Stimulated activated CD4-positive, alpha-beta T cell treated with anti-CD3 and anti-CD28 coated beads, Interleukin-4, amount 100 ng/mL, for 4 hours (primary cell): ENCODE data around the gene MMS19.

Source experiments
- DNase-seq, 2 experiments: peaks; one replicate each; pipeline ENCODE4 v3.0.0-alpha.2; 2020

Gene MMS19

DNA sequence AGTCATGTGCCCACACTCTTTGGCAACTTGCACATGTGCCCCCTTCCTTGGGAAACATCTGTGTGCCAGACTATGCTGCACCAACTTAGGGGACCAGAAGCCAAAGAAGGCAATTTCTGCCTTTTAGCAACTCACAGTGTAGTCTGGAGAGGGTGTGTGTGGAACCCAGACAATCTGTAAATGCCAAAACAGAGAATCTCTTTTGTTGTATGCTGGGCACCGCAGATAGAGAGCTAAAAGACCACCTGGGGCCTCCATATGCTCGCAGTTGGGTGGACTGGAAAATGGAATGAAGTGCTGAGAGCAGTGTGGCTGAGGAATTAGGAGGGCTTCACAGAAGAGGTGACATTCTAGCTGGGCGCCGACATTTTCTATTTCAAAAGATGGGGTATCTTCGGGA, 26.9 kb upstream of the MMS19 start:
- no peak for DNase-seq

DNA sequence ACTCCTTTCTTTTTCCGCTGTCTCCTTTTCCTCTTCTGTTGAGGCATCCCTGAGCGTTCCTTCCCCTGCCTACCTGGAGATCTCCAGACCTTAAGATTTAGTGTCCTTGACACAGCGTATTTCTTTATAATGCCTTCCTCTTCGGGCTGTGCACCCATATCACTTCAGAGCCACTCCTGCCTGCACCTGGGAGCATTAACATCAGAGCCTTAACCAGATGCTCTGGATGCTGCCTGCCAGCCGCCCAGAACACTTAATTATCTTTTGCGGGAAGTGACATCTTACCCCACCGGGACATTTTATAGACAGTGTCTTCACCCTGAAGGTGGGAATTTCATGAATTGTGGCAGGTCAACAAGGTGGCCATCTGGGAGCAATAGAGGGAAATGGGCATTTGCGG, 24.7 kb upstream of the MMS19 start:
- DNase-seq = no peak

DNA sequence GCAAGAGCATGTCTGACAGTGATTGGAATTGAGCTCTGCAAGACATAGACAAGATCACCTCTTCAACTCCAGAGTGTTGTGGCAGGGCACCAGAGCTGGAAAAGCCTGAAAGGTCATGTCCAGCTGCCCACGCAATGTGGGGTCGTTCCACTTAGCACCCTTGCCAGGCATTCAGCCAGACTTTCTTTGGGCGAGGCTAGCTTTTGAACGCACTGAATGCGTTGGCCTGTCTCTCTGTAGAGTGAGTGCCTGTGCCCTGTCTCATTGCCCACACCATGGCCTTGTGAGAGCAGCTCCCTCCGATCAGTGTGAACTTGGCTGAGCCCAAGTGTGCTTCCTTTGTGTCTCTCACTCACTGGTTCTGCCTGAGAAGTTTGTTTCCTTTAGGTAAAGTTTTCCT, 23.8 kb upstream of the MMS19 start:
- no peak for DNase-seq

DNA sequence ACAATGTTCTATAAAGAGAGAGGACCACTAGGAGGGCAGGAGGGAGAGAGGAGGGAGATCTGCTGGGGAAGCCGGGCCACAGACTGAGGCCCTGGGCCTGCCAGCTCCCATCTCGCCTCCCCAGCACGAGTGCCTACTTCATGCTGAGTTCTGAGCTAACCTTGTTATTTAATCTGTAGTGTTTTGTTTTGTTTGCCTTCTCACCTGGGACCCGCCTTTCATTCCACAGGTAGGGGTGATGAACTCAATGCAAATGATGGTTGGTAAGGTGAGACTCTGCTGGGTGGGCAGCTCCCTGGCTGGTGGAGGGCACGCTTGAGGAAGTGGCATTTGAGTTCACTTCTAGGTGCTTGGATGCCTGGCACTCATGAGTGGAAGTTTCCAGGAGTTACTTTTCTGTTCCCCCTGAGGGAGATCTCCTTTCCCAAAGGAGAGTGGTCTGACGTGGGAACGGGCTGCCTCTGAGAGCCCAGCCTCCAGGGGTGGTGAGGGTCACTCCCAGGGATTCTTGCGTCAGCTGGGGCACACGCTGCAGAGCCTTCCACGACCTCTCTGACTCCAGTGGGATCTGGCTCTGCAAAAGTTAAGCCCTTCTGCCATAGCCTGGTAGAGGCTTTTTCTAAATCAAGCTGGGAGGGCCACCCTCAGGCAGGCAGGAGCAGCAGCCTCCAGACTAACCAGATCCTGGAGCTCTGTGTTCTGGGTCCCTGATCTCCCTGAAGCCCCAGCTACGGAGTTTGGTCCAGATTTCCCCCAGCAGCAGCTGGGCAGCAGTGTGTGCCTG, 22.9 kb upstream of the MMS19 start:
- DNase-seq = no peak

DNA sequence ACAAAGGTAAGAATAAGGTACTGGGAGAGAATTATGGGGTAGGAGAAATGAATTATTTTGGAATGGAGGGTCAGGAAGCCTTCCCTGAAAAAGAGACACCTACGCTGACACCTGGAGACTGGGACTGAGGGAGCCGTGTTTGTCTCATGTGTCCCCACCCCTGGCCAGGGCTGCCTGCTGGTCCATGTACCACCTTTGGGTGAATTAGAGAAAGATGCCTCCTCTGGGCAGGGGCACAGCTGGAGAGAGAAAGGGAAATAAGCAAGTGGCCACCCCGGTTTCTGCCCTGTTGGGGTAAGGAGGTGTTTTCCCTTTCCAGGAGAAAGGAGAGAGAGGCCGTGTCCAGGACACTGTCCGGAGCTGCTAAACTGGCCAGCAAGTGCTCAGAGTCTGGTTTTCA, 22.3 kb upstream of the MMS19 start:
- no peak for DNase-seq

DNA sequence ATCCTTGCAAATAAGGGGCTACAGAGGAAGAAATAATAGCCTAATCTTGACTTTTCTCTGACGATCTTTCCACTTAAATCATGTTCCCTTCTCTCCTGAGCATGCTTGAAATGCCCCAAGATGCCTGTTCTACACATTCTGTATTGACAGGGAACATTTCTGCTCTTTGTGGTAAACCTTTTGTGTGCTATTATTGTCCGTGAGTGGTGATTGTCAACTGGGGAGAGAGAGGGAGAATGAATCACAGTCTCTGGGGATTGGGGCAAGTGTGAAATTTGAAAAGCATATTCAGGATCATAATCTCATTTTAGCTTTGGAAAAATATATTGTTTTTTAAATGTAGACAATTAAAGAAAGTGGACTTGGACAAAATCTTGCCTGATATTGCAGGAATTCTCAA, 21.1 kb upstream of the MMS19 start:
- no peak for DNase-seq

DNA sequence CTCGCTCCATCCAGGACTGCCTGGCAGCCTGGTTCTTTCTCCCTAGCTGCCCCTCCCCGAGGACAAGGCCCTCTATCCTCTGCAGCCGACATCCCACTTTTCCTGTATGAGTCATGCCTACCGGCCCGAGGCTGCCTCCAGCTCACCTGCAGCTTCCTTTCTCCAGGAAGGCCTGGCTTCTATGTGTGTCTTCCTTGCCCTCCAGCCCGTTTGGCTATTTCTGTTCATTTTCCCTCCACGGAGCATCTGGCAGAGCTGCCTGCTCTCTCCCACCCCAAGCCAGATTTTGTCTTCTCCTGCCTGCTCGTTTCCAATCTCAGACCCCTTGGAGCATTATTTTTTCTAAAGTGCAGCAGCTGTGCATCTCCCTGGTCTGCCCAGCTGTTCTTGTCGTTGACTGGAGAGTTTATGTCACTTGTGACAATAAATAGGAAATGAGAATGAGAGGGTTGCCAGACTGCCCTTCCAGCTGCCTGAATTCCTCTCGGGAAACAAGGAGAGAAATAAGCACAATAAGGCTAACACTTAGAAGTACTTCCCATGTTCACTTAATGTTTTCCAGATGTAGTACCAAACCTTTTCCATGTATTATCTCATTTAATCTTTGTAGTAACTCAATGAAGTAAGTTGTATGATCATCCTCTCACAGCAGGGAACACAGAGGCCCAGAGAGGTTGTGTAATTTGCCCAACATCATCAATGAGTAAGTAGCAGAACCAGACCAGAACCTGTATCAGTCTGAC, 20.2 kb upstream of the MMS19 start:
- DNase-seq = no peak

DNA sequence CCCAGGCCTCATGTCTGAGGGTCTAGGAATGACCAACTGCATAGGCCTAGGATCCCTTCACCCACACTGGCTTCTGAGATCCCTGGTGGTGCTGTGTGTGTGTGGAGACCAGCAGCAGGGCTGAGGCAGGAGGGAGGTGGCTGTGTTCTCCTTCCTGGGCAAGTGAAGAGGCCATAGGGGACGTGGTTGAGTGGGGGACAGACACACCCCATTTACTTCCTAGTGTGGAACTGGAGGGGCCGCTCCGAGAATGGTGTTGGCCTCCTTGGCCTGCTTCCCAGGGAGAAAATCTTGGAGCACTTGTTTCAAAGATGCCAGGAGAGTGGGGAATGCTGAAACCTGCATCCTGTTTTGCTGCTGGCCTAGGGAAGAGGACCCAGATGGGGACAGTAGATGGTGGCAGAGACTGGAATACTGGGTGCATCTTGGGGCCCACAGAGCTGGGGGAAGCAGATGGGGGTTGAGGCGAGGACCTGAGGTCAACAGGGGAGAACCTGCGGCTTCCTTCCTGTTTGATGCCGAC, 19.6 kb upstream of the MMS19 start:
- no peak for DNase-seq

DNA sequence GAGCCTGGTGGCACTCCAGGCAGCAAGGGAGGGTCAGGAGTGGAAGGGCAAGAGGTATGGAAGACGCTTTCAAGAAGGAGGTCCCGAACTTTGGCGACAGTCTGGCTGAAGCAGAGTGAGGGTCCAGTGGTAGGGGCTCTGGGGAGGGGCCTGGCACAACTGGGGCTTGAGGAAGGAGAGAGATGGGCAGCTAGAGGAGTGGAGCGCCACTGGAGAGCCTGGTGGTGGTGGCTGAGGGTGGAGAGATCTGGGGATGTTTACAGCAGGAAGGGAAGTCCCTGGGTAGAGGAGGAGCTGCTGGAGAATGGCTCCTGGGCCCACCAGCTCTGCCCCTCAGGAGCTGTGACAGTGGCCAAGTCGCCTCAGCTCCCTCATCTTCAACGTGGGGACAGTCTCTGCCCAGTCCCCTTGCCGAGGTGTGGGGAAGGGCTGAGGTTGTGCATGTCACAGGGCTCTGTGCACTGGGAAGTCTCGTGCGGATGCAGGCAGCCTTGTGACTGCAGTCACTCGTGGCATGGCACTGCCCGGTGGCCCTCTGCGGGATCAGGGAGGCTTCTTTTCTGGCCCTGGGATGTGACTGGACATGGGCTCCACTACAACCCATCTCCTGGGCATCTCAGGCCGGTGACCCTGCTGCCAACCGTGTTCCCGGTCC, 19.0 kb upstream of the MMS19 start:
- DNase-seq = no peak

DNA sequence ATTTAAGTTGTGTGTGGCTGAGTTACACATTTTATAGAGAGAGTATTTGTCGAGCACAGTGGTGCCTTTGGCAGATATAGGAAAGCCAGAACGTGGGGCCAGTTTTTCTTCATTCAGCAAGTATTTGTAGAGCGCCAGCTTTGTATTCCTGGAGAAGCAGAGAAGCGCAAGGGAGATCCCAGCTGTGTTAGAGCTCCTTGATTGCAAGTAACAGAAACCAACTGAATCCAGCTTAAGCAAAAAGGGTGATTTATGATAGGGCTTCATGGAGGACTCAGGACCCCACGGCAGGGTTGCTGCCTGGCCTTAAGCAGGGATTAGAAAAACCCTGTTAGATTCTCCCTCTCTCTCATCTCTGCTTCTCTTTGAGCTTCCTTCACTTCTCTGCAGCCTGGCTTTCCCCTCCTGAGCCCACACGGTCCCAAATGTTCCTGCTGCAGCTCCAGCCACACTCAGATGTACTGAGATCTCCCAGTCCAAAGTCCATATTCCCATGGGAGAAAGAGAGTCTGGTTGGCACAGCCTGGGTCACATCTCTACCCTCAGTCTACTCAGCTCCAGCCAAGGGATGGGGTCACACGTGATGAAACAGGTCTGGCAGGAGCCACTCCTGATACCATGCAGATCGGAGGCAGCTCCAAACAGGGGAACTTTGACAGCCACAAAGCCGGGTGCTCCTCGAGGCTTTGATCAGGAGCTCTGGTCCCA, 17.2 kb upstream of the MMS19 start:
- no peak for DNase-seq

DNA sequence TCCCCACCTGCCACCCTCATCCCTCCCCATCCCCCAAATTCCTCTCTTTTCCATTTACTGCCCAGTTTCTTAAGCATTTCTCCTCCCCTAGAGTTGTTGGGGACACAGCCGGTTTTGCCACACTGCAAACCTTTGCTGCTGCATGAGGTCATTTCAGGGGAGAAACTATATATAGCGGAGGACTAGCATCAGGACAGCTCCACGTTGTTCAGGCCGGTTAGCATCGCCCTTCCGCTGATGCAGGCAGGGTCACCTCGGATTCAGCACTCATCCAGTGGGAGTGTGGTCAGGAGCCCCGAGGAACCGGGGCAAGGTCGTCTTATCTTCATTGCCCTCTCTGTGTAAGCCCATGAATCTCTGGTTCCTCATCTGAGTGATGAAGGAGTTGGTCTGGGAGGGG, 16.1 kb upstream of the MMS19 start:
- no peak for DNase-seq

DNA sequence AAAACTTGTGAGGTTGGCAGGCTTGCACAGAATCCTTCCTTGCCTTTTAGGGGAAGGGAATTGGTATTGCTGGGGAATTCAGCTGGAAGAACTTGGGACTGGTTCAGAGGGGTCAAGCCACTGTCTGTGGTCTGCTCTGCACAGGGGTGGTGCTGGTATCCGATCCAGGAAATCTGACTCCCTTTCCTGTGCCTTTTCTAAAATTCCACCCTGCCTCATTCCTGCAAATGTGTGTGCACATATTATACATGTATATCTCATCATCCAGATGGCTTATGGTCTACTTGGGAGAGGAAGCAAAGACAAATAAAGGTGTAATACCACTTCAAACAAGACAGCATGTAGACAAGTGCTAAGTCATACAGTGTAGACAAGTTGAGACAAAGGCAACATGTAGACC, 14.8 kb upstream of the MMS19 start:
- no peak for DNase-seq

DNA sequence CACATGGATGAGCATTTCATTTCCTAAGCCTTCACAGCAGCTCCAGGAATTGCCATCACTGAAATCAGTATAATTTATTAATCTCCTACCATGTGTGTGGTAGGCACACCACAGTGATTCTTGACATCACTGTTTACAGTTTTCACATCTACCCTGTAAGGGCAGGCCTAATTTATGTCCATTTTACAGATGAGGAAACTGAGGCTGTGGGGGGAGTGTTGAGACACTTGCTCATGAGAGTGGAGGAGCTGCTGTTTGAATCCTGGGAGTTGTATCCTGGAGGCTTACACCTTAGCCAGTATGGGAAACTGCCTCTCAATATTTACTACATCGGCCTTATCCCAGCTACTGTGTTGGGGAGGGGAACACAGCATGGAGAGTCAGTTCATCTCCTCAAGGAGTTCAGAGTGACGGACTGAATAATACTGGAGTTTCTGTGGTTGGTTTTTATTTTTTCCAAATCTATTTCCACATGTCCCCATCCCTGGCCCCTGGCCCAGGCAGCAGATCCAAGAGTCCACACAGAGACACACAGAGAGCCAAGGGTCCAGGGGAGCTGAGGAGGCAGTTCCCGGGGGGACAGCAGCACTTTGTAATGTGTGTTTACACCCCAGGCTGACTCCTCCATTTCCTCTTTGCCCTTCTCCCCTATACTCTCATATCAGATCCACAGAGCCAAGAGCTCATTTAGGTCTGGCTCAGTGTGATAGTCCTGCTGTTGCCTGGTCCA, 13.7 kb upstream of the MMS19 start:
- no peak for DNase-seq

DNA sequence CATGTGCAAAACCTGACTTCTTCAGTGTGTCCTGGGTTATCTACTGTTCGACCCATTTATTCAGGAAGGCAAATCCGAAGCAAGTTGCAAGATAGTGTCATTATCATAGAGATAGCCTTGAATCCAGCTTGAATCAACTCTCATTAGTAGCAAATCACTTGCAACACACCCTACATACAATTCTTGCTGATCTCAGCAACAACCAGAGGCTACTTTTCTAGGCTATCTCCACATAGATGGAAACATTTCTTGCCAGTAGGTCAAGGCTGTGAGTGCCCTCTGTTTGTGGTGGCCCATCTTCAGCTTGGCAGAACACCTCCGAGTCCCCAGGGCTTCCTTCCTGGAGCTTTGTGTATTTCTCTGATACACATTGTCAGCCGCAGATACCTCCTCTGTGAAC, 12.5 kb upstream of the MMS19 start:
- DNase-seq = no peak

DNA sequence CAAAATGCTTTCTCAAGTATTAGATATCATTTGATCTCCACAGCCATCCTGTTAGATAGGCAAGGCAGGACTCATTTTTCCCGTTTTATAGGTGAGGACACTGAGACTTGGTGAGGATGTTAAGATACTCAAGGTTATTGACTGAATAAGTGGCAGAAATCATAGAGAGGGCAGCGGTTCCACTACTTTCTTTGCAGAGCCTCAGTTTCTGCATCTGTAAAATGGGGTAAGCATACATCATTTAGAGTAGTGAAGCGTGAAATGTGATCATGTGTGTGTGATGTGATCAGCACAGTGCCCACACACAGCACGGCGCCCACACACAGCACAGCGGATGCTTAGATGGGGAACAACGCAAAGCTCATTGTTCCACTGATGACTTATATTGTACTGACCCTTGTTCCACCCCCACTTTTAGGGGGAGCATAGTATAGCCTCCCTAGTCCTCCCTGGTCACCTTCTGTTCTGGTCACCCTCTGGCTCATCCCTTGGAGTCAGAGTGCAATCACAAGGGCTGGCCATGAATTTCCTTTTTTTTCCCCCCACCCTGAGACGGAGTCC, 11.0 kb upstream of the MMS19 start:
- DNase-seq = no peak

DNA sequence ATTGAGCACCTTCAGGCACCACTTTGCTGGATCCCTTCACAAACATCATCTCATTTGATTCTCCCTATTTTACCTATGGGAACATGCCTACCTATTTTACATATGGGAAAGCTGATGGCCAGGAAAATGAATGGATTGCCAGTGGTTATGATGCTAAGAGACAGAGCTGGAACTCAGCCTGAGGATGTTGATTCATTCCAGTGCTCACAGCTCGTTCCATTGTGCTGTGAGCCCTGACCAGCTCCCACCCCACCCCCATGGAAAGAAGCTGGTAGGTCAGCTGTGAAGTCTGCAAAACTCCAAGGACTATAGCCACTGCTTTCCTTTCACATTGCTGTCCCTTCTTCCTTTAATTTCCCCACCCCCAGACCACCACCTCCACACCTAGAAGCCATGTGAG, 10.1 kb upstream of the MMS19 start:
- no peak for DNase-seq

DNA sequence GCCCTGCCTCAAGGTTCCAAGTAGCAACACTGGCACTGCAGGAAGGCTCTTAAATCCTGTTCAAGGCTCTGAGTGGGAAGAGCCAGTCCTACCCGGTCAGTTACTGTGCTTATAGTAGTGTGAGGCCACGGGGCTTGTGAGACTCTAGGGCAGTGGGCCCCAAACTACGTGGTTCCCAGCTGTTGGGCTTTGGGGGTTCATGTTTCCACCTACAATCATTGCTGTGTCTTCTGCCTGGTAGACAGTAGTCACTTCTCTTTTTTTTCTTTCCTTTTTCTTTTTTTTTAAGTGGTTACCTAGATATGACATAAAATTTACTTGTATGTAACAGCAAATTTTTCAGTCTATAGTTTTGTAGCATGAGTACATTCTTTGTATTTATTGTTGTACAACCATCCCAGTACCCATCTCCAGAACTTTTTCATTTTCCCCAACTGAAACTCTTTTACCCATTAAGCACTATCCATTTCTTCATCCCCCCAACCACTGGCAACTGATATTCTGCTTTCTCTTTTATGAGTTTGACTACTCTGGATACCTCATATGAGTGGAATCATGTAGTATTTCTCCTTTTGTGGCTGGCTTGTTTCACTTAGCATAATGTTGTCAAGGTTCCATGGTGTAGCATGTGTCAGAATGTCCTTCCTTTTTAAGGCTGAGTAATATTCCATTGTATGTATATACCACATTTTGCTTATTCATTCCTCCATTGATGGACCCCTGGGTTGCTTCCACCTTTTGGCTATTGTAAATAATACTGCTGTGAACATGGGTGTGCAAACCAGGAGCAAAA, 8.2 kb upstream of the MMS19 start:
- DNase-seq = no peak

DNA sequence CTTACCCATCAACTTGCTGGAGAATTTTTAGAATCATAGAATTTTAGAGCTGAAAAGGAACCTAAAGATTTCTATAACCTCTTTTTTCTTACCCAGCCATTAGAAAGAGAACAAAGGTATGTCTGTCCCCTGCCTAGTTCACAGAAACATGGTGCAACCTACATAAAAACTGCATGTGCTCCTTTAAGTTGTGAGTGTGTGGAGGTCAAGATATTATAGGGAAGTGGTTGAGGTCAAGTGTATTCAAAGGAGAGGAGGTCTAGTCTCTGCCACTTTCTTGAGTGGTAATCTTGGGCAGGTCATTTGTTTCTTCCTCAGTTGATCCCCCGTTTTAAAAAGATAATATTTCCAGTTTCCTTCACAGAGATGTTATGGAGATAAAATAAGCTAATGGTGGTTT, 6.9 kb upstream of the MMS19 start:
- no peak for DNase-seq

DNA sequence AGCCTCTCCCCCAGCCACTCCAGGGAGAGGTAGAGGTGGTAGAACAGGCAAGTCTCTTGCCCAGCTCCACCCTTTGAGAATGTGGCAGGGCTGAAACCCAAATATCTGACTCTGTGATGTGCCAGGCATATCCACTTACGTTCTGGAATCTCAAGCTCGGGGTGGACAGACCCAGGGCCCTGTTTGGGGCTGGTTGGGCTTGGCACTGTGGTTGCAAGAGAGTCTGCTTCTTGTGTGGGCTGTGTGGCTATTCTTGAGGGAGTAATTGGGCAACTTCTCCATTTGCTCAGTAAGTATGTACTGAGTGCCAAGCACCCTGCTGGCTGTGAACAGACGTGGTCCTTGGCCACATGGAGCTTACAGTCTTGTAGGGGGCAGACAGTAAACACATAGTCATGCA, 5.2 kb upstream of the MMS19 start:
- no peak for DNase-seq

DNA sequence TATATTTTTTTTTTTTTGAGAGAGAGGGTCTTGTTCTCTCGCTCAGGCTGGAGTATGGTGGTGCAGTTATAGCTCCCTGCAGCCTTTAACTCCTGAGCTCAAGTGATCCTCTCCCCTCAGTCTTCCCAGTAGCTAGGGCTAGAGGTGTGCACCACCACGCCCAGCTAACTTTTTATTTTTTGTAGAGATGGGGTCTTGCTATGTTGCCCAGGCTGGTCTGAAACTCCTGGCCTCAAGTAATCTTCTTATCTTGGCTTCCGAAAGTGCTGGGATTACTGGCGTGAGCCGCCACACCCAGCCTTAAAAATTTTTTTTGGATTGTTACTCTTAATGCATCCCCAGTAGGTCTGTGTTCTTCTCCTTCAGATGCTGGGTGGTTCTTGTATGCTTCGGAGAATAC, 4.7 kb upstream of the MMS19 start:
- no peak for DNase-seq

DNA sequence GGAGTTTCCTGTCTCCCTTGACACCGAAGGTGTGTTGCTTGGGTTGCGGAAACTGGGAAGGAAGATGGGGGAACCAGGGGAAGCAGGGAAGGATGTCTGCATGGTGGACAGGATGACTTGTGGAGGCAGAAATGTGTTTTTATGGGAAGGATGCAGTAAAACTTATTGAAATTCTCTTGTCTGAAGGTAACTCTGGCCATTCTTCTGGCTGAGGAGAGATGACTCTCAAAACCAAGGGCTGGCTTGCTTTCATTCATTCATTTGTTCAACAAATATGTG, 2.0 kb upstream of the MMS19 start:
- DNase-seq = no peak
